ENCODE measurements around the gene GCM1.
"Not testable (repeated sequence)": the region's sequence is repeated elsewhere in the genome, so short reads cannot be mapped to it uniquely, and the experiment has no call there.

The GCM1 gene, protein sequence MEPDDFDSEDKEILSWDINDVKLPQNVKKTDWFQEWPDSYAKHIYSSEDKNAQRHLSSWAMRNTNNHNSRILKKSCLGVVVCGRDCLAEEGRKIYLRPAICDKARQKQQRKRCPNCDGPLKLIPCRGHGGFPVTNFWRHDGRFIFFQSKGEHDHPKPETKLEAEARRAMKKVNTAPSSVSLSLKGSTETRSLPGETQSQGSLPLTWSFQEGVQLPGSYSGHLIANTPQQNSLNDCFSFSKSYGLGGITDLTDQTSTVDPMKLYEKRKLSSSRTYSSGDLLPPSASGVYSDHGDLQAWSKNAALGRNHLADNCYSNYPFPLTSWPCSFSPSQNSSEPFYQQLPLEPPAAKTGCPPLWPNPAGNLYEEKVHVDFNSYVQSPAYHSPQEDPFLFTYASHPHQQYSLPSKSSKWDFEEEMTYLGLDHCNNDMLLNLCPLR

DNA sequence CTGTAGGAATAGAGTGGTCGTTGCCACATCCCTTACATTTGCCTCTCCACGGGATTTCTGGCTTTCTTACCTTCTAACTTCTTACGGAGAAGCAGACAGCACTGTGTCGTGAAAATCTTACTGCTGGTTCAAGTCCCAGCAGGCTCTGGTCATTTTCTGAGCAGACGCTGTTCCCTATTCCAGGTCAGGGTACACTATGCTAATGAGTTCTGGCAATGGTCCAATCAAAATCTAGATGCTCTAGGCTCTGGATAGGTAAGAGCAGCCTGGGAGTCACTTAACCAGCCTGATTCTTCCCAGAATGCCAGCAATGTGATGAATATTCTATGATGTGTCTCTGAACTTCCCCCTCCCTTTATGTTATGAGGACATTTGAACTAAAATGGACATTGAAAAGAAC is at the start of gene GCM1:
Gene GCM1, minus strand, starts transcription at position 158 of the 400 bp plus-strand sequence. CDS start 3,209 bp downstream, outside the sequence.
- DNase-seq, result no peak

- DNase-seq, result no peak
Measured at GRCh38 chr6:53197553-53197952, 48.9 kb upstream of the GCM1 start.

DNA sequence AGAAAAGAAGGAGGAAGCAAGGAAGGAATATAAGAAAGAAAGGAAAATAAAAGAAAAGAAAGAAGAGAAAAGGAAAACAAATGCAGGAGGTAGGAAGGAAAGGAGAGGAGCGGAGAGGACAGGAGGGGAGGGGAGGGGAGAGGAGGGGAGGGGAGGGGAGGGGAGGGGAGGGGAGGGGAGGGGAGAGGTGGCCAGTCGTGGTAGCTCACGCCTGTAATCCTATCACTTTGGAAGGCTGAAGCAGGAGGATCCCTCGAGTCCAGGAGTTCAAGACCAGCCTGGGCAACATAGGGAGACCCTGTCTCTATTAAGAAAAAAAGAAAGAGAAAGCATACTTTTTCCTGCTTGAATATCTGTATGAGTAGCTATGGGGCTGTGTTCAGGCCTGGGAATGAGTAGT is 46.4 kb upstream of the GCM1 start:
- DNase-seq, result no peak

GRCh38 chr6:53192682-53193188 is 44.1 kb upstream of the GCM1 start:
- no peak for DNase-seq

- DNase-seq, result no peak
Measured at GRCh38 chr6:53189554-53189953, 40.9 kb upstream of the GCM1 start.

DNA sequence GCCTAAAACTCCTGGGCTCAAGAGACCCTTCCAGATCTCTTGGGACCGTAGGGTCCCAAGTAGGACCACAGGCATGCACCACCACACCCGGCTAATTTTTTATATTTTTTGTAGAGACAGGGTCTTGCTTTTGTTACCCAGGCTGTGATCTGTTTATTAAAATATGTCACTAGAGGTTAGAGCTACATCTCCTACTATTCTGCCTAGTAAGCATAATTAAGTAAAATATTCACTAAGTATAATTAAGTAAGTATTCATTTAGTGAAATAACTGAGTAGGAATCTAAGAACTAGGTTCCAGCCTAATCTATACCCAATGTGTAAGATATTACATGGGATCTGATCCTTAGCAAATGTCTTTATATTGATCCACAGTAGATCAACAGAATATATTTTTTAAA is 40.2 kb upstream of the GCM1 start:
- no peak for DNase-seq

DNA sequence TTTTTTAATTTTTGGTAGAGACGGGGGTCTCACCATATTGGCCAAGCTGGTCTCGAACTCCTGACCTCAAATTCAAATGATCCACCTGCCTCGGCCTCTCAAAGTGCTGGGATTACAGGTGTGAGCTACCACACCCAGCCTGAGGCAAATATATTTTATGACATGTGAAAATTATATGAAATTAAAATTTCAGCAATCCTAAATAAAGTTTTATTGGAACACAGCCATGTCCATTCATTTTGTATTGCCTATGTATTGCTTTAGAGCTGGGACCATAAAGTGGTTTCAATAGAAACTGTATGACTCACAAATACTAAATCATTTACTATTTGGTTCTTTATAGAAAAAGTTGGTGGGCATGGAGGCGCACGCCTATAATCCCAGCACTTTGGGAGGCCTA is 32.0 kb upstream of the GCM1 start:
- DNase-seq, result no peak

DNA sequence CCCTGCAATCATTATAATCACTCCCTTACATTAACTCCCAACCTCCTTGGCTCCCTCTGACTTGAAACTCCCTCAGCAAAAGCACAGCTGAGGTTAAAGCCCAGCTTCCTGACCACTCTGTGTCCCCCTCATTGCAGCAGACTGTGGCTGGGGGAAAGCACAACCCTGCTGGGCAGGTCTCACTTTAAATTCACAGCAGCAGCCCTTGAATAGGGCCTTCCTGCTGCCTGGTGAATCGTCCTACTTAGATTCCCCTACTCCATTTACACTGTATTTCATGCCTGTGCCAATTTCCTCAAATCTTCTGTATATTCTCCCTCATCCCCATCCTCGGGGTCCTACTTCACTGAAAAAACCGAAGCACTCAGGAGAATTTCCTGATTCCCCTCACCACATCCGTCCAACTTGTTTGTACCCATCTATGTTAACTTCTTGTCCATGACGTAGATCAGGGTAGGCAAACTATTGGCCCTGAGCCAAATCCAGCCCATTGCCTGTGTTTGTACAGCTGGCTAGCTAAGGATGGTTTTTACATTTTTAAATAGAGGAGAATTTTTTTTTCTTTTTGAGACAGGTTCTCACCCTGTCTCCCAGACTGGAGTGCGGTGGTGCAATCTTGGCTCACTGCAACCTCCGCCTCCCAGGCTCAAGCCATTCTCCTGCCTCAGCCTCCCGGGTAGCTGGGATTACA is 31.5 kb upstream of the GCM1 start:
- DNase-seq, result no peak

DNA sequence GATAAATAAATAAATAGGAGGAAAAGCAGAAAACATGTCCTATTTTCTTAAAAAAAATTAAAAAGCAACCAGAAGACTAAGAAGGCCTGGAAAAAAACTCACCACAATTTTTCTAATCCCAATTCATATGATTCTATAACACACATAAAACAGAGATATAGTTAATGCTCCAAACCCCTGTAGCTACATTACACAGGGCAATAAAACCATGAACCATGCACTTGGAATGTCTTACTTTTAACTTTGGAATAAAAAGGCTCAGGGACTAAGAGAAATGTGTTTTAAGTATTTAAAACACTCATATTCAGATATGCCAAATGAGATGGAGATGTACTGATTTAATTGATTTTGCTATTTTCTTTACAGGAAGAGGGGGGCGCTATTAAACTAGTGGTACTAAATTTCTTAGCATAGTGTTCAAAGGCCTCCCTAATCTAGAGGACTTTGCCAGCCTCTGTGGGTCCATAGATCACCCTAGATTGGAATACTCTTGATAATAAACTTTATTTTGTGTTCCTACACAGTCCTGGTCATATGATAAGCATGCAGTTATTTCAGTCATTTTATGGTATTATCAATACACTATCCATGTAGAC is 30.3 kb upstream of the GCM1 start:
- no peak for DNase-seq

- DNase-seq, result no peak
Measured at GRCh38 chr6:53175027-53175426, 26.4 kb upstream of the GCM1 start.

DNA sequence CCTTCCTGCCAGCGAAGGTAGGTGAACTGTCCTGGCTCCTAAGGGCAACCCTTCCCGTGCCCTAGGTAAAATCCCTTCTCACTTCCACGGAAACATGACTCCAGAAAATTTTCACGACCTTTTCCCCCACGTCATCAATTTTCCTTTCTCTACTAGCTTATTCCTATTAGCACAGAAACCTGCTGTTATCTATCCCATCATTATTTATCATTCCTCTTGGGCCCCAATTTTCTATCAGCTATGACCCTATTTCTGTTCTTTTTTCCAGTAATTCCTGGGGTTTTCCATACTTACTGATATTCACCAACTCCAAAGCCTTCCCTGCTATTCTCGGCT is 23.8 kb upstream of the GCM1 start:
- no peak for DNase-seq

DNA sequence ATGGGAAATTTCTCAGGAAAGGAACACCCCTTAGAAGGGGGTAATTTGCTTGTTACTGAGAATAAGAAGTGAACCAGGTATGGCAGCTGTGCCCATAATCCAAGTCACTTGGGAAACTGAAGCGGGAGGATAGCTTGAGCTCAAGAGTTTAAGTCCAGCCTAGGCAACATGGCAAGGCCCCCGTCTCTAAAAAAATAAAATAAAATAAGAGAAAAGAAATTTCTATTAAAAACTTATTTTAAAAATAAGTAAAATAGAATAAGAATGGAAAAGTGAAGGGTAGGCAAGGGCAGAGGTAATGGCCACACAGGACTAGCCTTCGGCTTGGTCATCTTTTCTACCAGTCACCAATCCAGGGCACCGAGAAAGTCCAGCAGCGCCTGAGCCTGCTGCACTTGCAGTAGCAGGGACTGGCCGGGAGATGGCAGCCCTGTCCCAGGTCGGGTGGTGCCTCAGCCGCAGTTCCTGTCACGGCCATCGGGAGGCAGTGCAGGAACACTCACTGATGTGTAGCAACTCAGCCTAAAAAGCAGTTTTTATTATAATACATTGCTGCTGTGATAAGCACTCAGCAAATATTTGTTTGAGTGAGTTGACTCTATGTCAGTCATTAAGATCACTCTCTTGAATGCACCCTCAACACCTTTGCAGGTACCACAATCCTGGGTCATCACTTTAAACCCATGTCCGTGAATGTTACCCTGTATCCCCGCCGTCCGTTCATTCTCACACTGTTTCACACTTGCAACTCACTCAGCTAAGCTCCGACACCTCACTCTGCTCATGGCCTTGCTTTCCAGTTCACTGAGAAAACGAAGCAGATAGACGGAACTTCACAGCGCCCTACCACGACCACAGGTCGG is 23.2 kb upstream of the GCM1 start:
- DNase-seq, result peak; percentile 10

- no peak for DNase-seq
Measured at GRCh38 chr6:53168516-53169267, 20.1 kb upstream of the GCM1 start.

- DNase-seq, result no peak
Measured at GRCh38 chr6:53165293-53165692, 16.7 kb upstream of the GCM1 start.

DNA sequence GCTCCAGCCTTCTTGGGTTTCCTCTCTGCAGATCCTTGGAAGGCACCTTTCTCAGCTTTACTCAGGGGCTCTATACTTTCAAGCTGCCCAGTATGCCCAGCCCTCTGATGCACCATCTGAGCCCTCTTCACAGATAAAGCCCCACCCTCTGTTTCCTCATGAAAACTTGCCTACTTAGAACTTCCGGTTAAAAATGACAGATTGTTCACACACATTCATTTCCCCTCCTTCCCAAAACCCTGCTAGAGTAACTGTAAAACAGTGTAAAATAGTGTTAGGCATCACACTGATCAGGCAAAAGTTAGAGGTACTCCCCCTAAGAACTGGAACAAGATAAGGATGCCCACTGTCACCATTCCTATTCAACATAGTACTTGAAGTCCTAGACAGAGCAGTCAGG is 14.0 kb upstream of the GCM1 start:
- DNase-seq, result no peak

DNA sequence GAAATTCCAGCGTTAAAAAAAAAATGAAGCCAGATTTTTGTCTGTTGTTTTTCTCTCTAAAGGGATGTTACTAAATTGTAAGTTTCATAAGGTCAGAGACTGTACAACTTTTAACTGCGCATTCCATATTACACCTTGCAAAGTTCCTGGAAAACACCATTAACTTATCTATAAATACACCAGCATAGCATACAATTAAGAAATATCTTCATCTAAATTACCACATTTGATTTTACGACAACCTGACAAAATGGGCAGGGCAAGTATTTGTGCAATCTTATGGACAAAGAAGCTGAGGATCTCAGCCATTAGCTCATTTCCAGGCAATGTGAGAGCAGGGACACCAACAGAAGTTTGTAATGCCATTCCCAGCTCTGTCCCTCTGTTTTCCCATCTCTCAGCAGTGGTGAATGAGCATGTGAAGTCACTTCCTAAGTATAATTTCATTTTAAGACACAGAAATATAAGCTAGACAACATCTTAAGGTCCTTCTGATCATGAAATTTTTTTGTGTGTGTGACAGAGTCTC is 12.9 kb upstream of the GCM1 start:
- no peak for DNase-seq

DNA sequence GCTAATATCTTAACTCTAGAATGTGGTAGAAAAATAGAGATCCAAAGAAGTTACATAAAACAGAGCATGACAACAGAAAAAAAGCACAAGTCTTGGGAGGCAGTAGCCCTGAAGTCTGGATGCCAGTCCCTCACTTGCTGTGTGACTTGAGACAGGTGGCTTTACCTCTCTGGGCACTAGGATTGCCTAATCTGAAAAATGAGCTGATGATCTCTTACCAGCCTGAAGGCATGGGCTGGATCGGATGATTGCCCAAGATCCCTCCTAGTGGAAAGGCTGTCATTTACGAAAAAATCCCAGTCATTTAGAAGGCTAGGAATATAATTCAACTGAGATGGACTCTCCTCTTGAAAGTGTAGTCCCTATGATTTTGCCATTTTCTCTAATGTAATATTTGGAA is 10.9 kb upstream of the GCM1 start:
- DNase-seq, result no peak

DNA sequence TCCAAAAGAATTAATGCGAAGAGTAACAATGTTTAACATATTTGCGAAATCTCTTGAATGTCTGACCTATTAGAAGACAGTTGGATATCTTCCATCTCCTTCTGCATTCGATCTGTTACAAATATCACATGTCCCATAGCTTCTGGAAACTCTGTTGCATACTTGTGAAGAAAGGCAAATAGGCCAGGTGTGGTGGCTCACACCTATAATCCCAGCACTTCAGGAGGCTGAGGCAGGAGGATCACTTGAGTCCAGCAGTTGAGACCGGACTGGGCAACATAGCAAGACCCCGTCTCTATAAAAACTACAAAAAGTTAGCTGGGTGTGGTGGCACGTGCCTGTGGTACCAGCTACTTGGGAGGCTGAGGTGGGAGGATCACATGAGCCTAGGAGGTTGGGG is 9.4 kb upstream of the GCM1 start:
- DNase-seq, result not testable (repeated sequence)

- not testable (repeated sequence) for DNase-seq
Measured at GRCh38 chr6:53155279-53155678, 6.6 kb upstream of the GCM1 start.

GRCh38 chr6:53154794-53155193 is 6.2 kb upstream of the GCM1 start:
- no peak for DNase-seq

- DNase-seq, result no peak
Measured at GRCh38 chr6:53154071-53154470, 5.4 kb upstream of the GCM1 start.

- no peak for DNase-seq
Measured at GRCh38 chr6:53152576-53152975, 3.9 kb upstream of the GCM1 start.

All from GF-D8 (cell line).